Measurements from ENCODE around the gene KCND3.

DNA sequence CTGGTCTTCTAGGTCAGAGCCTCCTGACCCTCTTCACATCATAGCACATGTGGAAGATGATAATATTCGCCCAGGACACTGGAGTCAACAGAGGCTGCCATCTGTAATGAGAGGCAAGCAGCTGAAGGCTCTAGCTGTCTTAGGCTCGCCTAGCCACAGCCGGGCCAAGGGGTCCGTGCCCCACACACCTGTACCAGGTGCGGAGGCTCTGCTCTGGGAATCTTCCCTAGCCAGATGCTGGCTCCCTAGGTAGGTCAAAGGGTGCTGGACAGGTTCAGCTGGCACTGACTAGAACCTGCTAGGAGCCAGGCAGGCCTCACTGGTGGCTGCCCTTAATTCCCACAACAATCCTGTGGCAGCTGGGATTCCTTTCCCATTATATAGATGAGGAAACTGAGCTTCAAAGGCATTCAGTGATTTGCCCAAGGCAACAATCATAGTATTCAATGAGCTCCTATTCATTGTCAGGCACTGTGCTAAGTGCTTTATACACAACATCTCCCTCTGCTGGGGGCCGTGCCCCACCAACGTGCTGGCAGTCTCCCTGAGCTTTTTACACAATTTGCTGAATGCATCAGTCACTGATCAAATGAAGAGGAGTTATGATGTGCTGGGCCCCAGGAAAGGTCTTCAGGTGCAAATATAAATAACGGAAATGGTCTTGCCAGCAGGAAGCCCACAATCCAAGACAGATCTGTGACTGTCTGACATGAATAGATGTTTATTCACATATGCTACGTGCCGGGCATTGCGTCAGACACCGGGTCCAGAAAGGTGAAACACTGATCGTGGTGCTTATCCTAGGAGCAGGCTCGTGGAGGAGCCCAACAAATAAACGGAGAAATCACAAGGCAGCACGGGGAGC, 175.8 kb downstream of the KCND3 start:
- TF ChIP-seq, protein P1, sequence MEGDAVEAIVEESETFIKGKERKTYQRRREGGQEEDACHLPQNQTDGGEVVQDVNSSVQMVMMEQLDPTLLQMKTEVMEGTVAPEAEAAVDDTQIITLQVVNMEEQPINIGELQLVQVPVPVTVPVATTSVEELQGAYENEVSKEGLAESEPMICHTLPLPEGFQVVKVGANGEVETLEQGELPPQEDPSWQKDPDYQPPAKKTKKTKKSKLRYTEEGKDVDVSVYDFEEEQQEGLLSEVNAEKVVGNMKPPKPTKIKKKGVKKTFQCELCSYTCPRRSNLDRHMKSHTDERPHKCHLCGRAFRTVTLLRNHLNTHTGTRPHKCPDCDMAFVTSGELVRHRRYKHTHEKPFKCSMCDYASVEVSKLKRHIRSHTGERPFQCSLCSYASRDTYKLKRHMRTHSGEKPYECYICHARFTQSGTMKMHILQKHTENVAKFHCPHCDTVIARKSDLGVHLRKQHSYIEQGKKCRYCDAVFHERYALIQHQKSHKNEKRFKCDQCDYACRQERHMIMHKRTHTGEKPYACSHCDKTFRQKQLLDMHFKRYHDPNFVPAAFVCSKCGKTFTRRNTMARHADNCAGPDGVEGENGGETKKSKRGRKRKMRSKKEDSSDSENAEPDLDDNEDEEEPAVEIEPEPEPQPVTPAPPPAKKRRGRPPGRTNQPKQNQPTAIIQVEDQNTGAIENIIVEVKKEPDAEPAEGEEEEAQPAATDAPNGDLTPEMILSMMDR (conservative IDR thresholded peaks at IDR 0.05), result no peak
- no peak for TF ChIP-seq EZH2 (IDR thresholded peaks at IDR 0.05; ENCODE audit: low read depth)

All from PC-9 (cell line).